Measurements from ENCODE around the gene CYS1.
A peak's percentile ranks its signal among the peaks of the same experiment; 100 is the strongest.

CYS1 gene

GRCh38 chr2:10079870-10080535 is at the start of gene CYS1:
TSS of gene CYS1 (minus strand) at chr2:10080411. CDS start at chr2:10080223, 188 bp downstream.
- H3K4me3 ChIP-seq (ENCODE audit: low read length in 2 of 2): peak within 1 kb of the TSS; percentile 78
- H3K27me3 ChIP-seq (ENCODE audit: control insufficient read depth in 1 of 2, insufficient read depth in 2 of 2, low read length in 2 of 2): no peaks in the 10 kb centered on the region
- H3K36me3 ChIP-seq (ENCODE audit: control insufficient read depth in 2 of 2, insufficient read depth in 2 of 2, low read length in 2 of 2): peaks cover 0 to 5% of the 10 kb centered on the region in 2 donors
- peak within 1 kb of the TSS; percentile 83 to 88 for H3K9ac ChIP-seq (ENCODE audit: low read length in 2 of 2)
- H3K27ac ChIP-seq (ENCODE audit: low read length): peak within 1 kb of the TSS; percentile 92
- no peaks in the 10 kb centered on the region for H3K9me3 ChIP-seq (ENCODE audit: control insufficient read depth in 2 of 2, low read length in 2 of 2)
- peaks cover 45% of the 10 kb centered on the region for H3K4me1 ChIP-seq (ENCODE audit: control insufficient read depth, insufficient read depth, low read length)

GRCh38 chr2:10129490-10129889 is 49.3 kb upstream of the CYS1 start:
- Histone ChIP-seq H3K9me3 (ENCODE audit: control insufficient read depth in 2 of 2, low read length in 2 of 2) (no peaks in the 10 kb centered on the region), H3K9ac (ENCODE audit: low read length in 2 of 2) (no peak overlapping the region), H3K36me3 (ENCODE audit: control insufficient read depth in 2 of 2, insufficient read depth in 2 of 2, low read length in 2 of 2) (no peaks in the 10 kb centered on the region), H3K4me1 (ENCODE audit: control insufficient read depth, insufficient read depth, low read length) (no peaks in the 10 kb centered on the region), H3K27me3 (ENCODE audit: control insufficient read depth in 1 of 2, insufficient read depth in 2 of 2, low read length in 2 of 2) (no peaks in the 10 kb centered on the region), H3K4me3 (ENCODE audit: low read length in 2 of 2) (no peak overlapping the region), H3K27ac (ENCODE audit: low read length) (no peak overlapping the region)

- no peak overlapping the region for H3K9ac ChIP-seq (ENCODE audit: low read length in 2 of 2)
- peaks cover 3 to 4% of the 10 kb centered on the region in 2 donors for H3K27me3 ChIP-seq (ENCODE audit: control insufficient read depth in 1 of 2, insufficient read depth in 2 of 2, low read length in 2 of 2)
- H3K9me3 ChIP-seq (ENCODE audit: control insufficient read depth in 2 of 2, low read length in 2 of 2): no peaks in the 10 kb centered on the region
Observed at GRCh38 chr2:10128420-10128819, 48.2 kb upstream of the CYS1 start.

GRCh38 chr2:10126632-10127026 is 46.4 kb upstream of the CYS1 start:
- Histone ChIP-seq H3K36me3 (ENCODE audit: control insufficient read depth in 2 of 2, insufficient read depth in 2 of 2, low read length in 2 of 2) (no peaks in the 10 kb centered on the region), H3K9ac (ENCODE audit: low read length in 2 of 2) (no peak overlapping the region), H3K4me3 (ENCODE audit: low read length in 2 of 2) (no peak overlapping the region), H3K27me3 (ENCODE audit: control insufficient read depth in 1 of 2, insufficient read depth in 2 of 2, low read length in 2 of 2) (peaks cover 11% of the 10 kb centered on the region in 2 donors), H3K4me1 (ENCODE audit: control insufficient read depth, insufficient read depth, low read length) (peaks cover 14% of the 10 kb centered on the region), H3K27ac (ENCODE audit: low read length) (no peak overlapping the region), H3K9me3 (ENCODE audit: control insufficient read depth in 2 of 2, low read length in 2 of 2) (no peaks in the 10 kb centered on the region)

More at GRCh38 chr2:10128420-10128819, 48.2 kb upstream of the CYS1 start:
- Histone ChIP-seq H3K36me3 (ENCODE audit: control insufficient read depth in 2 of 2, insufficient read depth in 2 of 2, low read length in 2 of 2) (no peaks in the 10 kb centered on the region), H3K4me3 (ENCODE audit: low read length in 2 of 2) (no peak overlapping the region), H3K27ac (ENCODE audit: low read length) (no peak overlapping the region), H3K4me1 (ENCODE audit: control insufficient read depth, insufficient read depth, low read length) (no peaks in the 10 kb centered on the region)

- peaks cover 11% of the 10 kb centered on the region in 2 donors for H3K27me3 ChIP-seq (ENCODE audit: control insufficient read depth in 1 of 2, insufficient read depth in 2 of 2, low read length in 2 of 2)
- H3K27ac ChIP-seq (ENCODE audit: low read length): no peak overlapping the region
- H3K9ac ChIP-seq (ENCODE audit: low read length in 2 of 2): no peak overlapping the region
- H3K36me3 ChIP-seq (ENCODE audit: control insufficient read depth in 2 of 2, insufficient read depth in 2 of 2, low read length in 2 of 2): no peaks in the 10 kb centered on the region
- no peaks in the 10 kb centered on the region for H3K9me3 ChIP-seq (ENCODE audit: control insufficient read depth in 2 of 2, low read length in 2 of 2)
- peaks cover 14% of the 10 kb centered on the region for H3K4me1 ChIP-seq (ENCODE audit: control insufficient read depth, insufficient read depth, low read length)
- no peak overlapping the region for H3K4me3 ChIP-seq (ENCODE audit: low read length in 2 of 2)
Observed at GRCh38 chr2:10125842-10126631, 45.8 kb upstream of the CYS1 start.

GRCh38 chr2:10124538-10125045 is 44.4 kb upstream of the CYS1 start:
- Histone ChIP-seq H3K36me3 (ENCODE audit: control insufficient read depth in 2 of 2, insufficient read depth in 2 of 2, low read length in 2 of 2) (no peaks in the 10 kb centered on the region), H3K27ac (ENCODE audit: low read length) (no peak overlapping the region), H3K4me3 (ENCODE audit: low read length in 2 of 2) (no peak overlapping the region), H3K4me1 (ENCODE audit: control insufficient read depth, insufficient read depth, low read length) (peaks cover 20% of the 10 kb centered on the region), H3K9me3 (ENCODE audit: control insufficient read depth in 2 of 2, low read length in 2 of 2) (no peaks in the 10 kb centered on the region), H3K27me3 (ENCODE audit: control insufficient read depth in 1 of 2, insufficient read depth in 2 of 2, low read length in 2 of 2) (peaks cover 11% of the 10 kb centered on the region in 2 donors), H3K9ac (ENCODE audit: low read length in 2 of 2) (no peak overlapping the region)

GRCh38 chr2:10123281-10123680 is 43.1 kb upstream of the CYS1 start:
- no peaks in the 10 kb centered on the region for H3K9me3 ChIP-seq (ENCODE audit: control insufficient read depth in 2 of 2, low read length in 2 of 2)
- peaks cover 20% of the 10 kb centered on the region for H3K4me1 ChIP-seq (ENCODE audit: control insufficient read depth, insufficient read depth, low read length)
- H3K36me3 ChIP-seq (ENCODE audit: control insufficient read depth in 2 of 2, insufficient read depth in 2 of 2, low read length in 2 of 2): no peaks in the 10 kb centered on the region
- H3K27ac ChIP-seq (ENCODE audit: low read length): no peak overlapping the region
- peak overlapping the region in 1 of 2 donors; percentile 74 for H3K4me3 ChIP-seq (ENCODE audit: low read length in 2 of 2)
- H3K9ac ChIP-seq (ENCODE audit: low read length in 2 of 2): no peak overlapping the region
- H3K27me3 ChIP-seq (ENCODE audit: control insufficient read depth in 1 of 2, insufficient read depth in 2 of 2, low read length in 2 of 2): peaks cover 11% of the 10 kb centered on the region in 2 donors

- H3K27ac ChIP-seq (ENCODE audit: low read length): no peak within 1 kb of the TSS
- no peaks in the 10 kb centered on the region for H3K36me3 ChIP-seq (ENCODE audit: control insufficient read depth in 2 of 2, insufficient read depth in 2 of 2, low read length in 2 of 2)
- H3K9me3 ChIP-seq (ENCODE audit: control insufficient read depth in 2 of 2, low read length in 2 of 2): no peaks in the 10 kb centered on the region
- H3K9ac ChIP-seq (ENCODE audit: low read length in 2 of 2): no peak within 1 kb of the TSS
- peak within 1 kb of the TSS; percentile 53 to 74 for H3K4me3 ChIP-seq (ENCODE audit: low read length in 2 of 2)
- H3K4me1 ChIP-seq (ENCODE audit: control insufficient read depth, insufficient read depth, low read length): peaks cover 20% of the 10 kb centered on the region
- H3K27me3 ChIP-seq (ENCODE audit: control insufficient read depth in 1 of 2, insufficient read depth in 2 of 2, low read length in 2 of 2): peaks cover 11% of the 10 kb centered on the region in 2 donors
Observed at GRCh38 chr2:10122500-10123280, 42.5 kb upstream of the CYS1 start, which contains the start of gene RRM2. TSS of gene RRM2 (plus strand) at chr2:10122739. CDS start at chr2:10122799, 60 bp downstream.

GRCh38 chr2:10120877-10121574 is 40.8 kb upstream of the CYS1 start:
- Histone ChIP-seq H3K4me3 (ENCODE audit: low read length in 2 of 2) (peak overlapping the region; percentile 59 to 85), H3K9ac (ENCODE audit: low read length in 2 of 2) (peak overlapping the region; percentile 62)

More at GRCh38 chr2:10120877-10121574, 40.8 kb upstream of the CYS1 start:
- Histone ChIP-seq H3K4me1 (ENCODE audit: control insufficient read depth, insufficient read depth, low read length) (peaks cover 20% of the 10 kb centered on the region), H3K9me3 (ENCODE audit: control insufficient read depth in 2 of 2, low read length in 2 of 2) (no peaks in the 10 kb centered on the region), H3K36me3 (ENCODE audit: control insufficient read depth in 2 of 2, insufficient read depth in 2 of 2, low read length in 2 of 2) (no peaks in the 10 kb centered on the region), H3K27me3 (ENCODE audit: control insufficient read depth in 1 of 2, insufficient read depth in 2 of 2, low read length in 2 of 2) (peaks cover 11% of the 10 kb centered on the region in 2 donors), H3K27ac (ENCODE audit: low read length) (no peak overlapping the region)
